K562 (cell line): ENCODE results near the gene UBE2J2. TPM values are rescaled to one million over a fixed set of nuclear protein-coding genes. Genes with fewer than 3 reads are reported as not detected.
A peak's percentile ranks its signal among the peaks of the same experiment; 100 is the strongest.

Source experiments
- HDGF ChIP-seq: fragments of 450-650 bp; IDR thresholded peaks from 2 replicates; pipeline ENCODE4 v1.6.1; 2016
- L3MBTL2 ChIP-seq: fragments of 450-650 bp; IDR thresholded peaks from 2 replicates; pipeline ENCODE4 v1.6.1; 2016; ENCODE audit warnings: mild to moderate bottlenecking, moderate library complexity
- MCM2 ChIP-seq: fragments of 450-650 bp; IDR thresholded peaks from 2 replicates; pipeline ENCODE4 v1.6.1; 2017; ENCODE audit warnings: low read depth, mild to moderate bottlenecking
- RCOR1 ChIP-seq, 2 experiments: IDR thresholded peaks; 2 replicates each; pipeline ENCODE4 v1.6.1; 2012; ENCODE audit warnings: low read depth in 2 of 2, low read length in 2 of 2, borderline replicate concordance in 1 of 2, improper control_type of control experiment in 1 of 2
- SMAD4 ChIP-seq: fragments of 250-450 bp; sonication (Bioruptor Pico); conservative IDR thresholded peaks from 2 replicates; pipeline ENCODE4 v1.8.0; 2021; ENCODE audit warnings: inconsistent platforms, mild to moderate bottlenecking, moderate library complexity
- SMARCA4 ChIP-seq: fragments of 450-650 bp; IDR thresholded peaks from 2 replicates; pipeline ENCODE4 v1.6.1; 2016
- SRSF7 ChIP-seq: fragments of 200-400 bp; formaldehyde crosslinking; optimal IDR thresholded peaks from 2 replicates; pipeline ENCODE3; 2017; ENCODE audit warnings: mild to moderate bottlenecking, low read depth, low read length
- TEAD1 ChIP-seq, 2 experiments: fragments of 450-650 bp in 1 of 2; sonication (generic) in 1 of 2; formaldehyde crosslinking; IDR thresholded peaks; 2 replicates each; pipeline versions ENCODE4 v1.4.0 to v1.8.0; 2020 to 2022; ENCODE audit warnings: mild to moderate bottlenecking in 2 of 2, missing genetic modification reagents in 1 of 2
- YY1 ChIP-seq, 3 experiments: IDR thresholded peaks; 2 replicates each; pipeline ENCODE4 v1.6.1; 2011; ENCODE audit warnings: low read length in 2 of 3, mild to moderate bottlenecking in 2 of 3, moderate library complexity in 2 of 3, borderline replicate concordance in 1 of 3, control low read depth in 1 of 3, low read depth in 1 of 3; ENCODE audit not compliant: insufficient read depth in 3 of 3, insufficient replicate concordance in 2 of 3, control insufficient read depth in 1 of 3, insufficient read length in 1 of 3; ENCODE audit errors: extremely low read depth in 1 of 3
- ZNF707 ChIP-seq: fragments of 250-450 bp; sonication (Bioruptor Pico); conservative IDR thresholded peaks from 2 replicates; pipeline ENCODE4 v1.8.0; 2022; ENCODE audit warnings: inconsistent platforms, mild to moderate bottlenecking, moderate library complexity
- polyA plus RNA-seq, 8 experiments: library from polyadenylated mRNA; depleted of rRNA in 4 of 8; stranded (reverse) in 5 of 8; unstranded in 3 of 8; fragments of >200 nt; fragmentation: Nextera tagmentation in 2 of 8; fragmentation: Illumina TruSeq in 1 of 8; extraction: Ambion mirVana in 2 of 8; extraction: Trizol in 1 of 8; gene quantifications; 2 replicates each; pipeline versions ENCODE4 v1.2.1 to v1.2.3, GENCODE V29; 2011 to 2014; ENCODE audit warnings: inconsistent platforms in 1 of 8, missing spikeins in 1 of 8
- total RNA-seq, 7 experiments: library from RNA; depleted of rRNA in 6 of 7; stranded (reverse); fragments of >200 nt in 6 of 7; fragmentation: Illumina TruSeq in 2 of 7; extraction: Trizol in 2 of 7; gene quantifications; 2 replicates each; pipeline versions ENCODE4 v1.2.1 to v1.2.3, GENCODE V29; 2011 to 2021; ENCODE audit warnings: low replicate concordance in 1 of 7
- TF ChIP-seq, protein P1 (sequence below): fragments of 250-450 bp; sonication (Bioruptor Pico); IDR thresholded peaks from 2 replicates; pipeline ENCODE4 v1.4.0; 2020
- TF ChIP-seq, protein P2 (sequence below), 2 experiments: fragments of 450-650 bp; IDR thresholded peaks; 2 replicates each; pipeline ENCODE4 v1.6.1; 2016; ENCODE audit warnings: mild to moderate bottlenecking in 2 of 2, borderline replicate concordance in 1 of 2, low read depth in 1 of 2, moderate library complexity in 1 of 2

The UBE2J2 gene
- total and polyA plus RNA-seq, 9 of the 15 experiments (the other 6 are each of a cell fraction or from before 2014, with no cell fraction given) = 0.93 to 112 (median 75.5) TPM

DNA sequence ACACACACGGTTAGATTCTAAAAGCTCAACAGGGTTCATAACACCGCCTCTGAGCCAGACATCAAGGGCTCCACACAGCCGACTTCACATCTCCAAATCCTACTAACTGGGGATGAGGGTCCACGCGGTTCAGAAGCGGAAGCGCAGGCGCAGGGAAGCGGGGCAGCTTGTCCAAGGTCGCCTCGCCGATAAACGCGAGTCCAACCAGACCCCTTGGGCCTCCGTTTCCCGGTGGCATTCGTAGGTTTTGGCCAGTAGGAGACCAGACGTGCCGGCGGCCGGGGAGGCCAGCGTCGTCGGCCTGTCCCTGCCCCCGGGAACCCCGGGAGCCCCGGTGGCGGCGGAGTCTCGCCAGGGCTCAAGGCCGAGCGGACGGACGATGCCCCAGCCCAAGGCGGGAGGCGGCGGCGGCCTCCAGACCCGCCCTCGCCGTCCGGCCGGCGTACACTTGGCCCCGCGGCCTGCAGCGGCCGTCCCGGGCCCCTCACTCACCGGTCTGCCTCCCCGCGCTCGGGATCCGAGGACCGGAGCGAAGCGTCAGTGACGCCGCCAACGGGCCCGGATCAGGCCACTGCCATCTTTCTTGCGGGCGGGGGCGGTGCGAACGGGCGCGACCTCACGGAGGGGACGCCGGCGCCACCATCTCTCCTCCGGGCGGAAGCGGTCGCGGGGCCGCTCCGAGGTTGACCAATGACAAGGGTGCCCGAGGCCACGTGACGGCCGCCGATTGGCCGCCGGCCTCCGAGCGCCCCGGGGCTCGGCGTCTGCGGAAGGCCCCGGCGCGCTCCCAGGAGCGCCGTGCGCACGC, 42.0 kb downstream of the UBE2J2 start, which contains the start of gene SDF4 (continued):
- TF ChIP-seq, protein P1, sequence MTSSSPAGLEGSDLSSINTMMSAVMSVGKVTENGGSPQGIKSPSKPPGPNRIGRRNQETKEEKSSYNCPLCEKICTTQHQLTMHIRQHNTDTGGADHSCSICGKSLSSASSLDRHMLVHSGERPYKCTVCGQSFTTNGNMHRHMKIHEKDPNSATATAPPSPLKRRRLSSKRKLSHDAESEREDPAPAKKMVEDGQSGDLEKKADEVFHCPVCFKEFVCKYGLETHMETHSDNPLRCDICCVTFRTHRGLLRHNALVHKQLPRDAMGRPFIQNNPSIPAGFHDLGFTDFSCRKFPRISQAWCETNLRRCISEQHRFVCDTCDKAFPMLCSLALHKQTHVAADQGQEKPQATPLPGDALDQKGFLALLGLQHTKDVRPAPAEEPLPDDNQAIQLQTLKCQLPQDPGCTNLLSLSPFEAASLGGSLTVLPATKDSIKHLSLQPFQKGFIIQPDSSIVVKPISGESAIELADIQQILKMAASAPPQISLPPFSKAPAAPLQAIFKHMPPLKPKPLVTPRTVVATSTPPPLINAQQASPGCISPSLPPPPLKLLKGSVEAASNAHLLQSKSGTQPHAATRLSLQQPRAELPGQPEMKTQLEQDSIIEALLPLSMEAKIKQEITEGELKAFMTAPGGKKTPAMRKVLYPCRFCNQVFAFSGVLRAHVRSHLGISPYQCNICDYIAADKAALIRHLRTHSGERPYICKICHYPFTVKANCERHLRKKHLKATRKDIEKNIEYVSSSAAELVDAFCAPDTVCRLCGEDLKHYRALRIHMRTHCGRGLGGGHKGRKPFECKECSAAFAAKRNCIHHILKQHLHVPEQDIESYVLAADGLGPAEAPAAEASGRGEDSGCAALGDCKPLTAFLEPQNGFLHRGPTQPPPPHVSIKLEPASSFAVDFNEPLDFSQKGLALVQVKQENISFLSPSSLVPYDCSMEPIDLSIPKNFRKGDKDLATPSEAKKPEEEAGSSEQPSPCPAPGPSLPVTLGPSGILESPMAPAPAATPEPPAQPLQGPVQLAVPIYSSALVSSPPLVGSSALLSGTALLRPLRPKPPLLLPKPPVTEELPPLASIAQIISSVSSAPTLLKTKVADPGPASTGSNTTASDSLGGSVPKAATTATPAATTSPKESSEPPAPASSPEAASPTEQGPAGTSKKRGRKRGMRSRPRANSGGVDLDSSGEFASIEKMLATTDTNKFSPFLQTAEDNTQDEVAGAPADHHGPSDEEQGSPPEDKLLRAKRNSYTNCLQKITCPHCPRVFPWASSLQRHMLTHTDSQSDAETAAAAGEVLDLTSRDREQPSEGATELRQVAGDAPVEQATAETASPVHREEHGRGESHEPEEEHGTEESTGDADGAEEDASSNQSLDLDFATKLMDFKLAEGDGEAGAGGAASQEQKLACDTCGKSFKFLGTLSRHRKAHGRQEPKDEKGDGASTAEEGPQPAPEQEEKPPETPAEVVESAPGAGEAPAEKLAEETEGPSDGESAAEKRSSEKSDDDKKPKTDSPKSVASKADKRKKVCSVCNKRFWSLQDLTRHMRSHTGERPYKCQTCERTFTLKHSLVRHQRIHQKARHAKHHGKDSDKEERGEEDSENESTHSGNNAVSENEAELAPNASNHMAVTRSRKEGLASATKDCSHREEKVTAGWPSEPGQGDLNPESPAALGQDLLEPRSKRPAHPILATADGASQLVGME (CRISPR knock-in tag) = no peak
- TF ChIP-seq SMAD4 (CRISPR knock-in tag) (no peak; the same call in 1 of the 2 replicates), SMARCA4 (no peak), MCM2 (no peak), TEAD1 (CRISPR knock-in tag; IDR thresholded peaks at IDR 0.05) (peak; percentile 51 to 57; a peak in 1 of 4 replicates), L3MBTL2 (peak; percentile 81), SRSF7 (no peak), RCOR1 (IDR thresholded peaks at IDR 0.05; ENCODE audit: borderline replicate concordance in 1 of 2, low read depth in 2 of 2, low read length in 2 of 2) (peak in 1 of 2 experiments; percentile 41; a peak in 1 of 4 replicates), ZNF707 (CRISPR knock-in tag) (no peak), HDGF (no peak), YY1 (IDR thresholded peaks at IDR 0.05; ENCODE audit: borderline replicate concordance in 1 of 3, control insufficient read depth in 1 of 3, extremely low read depth in 1 of 3, insufficient read depth in 3 of 3, insufficient read length in 1 of 3, insufficient replicate concordance in 2 of 3, low read depth in 1 of 3, low read length in 2 of 3) (peak; percentile 98 to 100 (median 99))
- TF ChIP-seq, protein P2, sequence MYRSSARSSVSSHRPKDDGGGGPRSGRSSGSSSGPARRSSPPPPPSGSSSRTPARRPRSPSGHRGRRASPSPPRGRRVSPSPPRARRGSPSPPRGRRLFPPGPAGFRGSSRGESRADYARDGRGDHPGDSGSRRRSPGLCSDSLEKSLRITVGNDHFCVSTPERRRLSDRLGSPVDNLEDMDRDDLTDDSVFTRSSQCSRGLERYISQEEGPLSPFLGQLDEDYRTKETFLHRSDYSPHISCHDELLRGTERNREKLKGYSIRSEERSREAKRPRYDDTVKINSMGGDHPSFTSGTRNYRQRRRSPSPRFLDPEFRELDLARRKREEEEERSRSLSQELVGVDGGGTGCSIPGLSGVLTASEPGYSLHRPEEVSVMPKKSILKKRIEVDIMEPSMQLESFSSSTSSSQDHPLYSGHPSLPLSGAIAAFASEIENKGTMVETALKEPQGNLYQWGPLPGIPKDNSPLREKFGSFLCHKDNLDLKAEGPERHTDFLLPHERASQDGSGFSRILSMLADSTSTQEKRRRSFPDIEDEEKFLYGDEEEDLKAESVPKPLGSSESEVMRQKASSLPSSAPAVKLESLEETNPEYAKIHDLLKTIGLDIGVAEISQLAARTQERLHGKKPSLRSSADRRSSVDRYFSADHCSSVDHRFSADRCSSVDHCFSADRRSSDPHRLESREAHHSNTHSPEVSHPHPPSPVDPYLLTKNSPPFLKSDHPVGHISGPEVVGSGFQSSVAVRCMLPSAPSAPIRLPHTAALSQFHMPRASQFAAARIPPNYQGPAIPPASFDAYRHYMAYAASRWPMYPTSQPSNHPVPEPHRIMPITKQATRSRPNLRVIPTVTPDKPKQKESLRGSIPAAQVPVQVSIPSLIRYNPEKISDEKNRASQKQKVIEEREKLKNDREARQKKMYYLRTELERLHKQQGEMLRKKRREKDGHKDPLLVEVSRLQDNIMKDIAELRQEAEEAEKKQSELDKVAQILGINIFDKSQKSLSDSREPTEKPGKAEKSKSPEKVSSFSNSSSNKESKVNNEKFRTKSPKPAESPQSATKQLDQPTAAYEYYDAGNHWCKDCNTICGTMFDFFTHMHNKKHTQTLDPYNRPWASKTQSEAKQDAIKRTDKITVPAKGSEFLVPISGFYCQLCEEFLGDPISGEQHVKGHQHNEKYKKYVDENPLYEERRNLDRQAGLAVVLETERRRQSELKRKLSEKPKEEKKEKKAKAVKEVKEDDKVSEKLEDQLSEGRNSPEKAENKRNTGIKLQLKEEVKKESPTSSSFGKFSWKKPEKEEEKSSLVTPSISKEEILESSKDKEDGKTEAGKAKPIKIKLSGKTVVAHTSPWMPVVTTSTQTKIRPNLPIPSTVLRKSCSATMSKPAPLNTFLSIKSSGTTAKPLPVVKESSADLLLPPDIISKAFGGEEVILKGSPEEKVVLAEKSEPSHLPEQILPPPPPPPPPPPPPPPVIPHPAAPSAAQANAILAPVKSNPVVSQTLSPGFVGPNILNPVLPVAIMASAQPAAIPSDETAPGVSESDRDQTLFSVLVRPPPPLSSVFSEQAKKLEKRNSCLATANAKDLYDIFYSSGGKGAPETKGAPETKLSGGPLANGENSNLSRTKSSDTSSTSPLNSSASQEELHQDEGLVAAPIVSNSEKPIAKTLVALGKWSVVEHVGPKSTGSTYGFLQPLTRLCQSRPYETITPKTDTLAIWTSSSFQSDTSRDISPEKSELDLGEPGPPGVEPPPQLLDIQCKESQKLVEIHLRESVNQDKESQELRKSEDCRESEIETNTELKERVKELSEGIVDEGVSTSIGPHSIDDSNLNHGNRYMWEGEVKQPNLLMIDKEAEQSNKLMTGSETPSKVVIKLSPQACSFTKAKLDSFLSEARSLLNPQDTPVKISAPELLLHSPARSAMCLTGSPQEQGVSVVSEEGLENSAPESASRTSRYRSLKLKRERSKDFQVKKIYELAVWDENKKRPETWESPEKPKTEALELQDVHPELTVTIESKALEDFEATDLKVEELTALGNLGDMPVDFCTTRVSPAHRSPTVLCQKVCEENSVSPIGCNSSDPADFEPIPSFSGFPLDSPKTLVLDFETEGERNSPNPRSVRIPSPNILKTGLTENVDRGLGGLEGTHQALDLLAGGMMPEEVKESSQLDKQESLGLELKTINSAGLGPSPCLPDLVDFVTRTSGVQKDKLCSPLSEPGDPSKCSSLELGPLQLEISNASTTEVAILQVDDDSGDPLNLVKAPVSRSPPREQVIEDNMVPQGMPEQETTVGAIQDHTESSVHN (IDR thresholded peaks at IDR 0.05; ENCODE audit: borderline replicate concordance in 1 of 2, low read depth in 1 of 2) = no peak
